Activated CD8-positive, alpha-beta memory T cell treated with anti-CD3 and anti-CD28 coated beads for 36 hours (primary cell): ENCODE results near the gene PPP5C. TPM values are rescaled to one million over a fixed set of nuclear protein-coding genes. Genes with fewer than 3 reads are reported as not detected.
"Not testable (repeated sequence)": the region's sequence is repeated elsewhere in the genome, so short reads cannot be mapped to it uniquely, and the experiment has no call there.

Experiments used
- CTCF ChIA-PET: fragments of 350-600 bp; sonication (Branson Sonifier 250); formaldehyde crosslinking; loops from one replicate; lab custom pipeline; 2021; ENCODE audit warnings: antibody characterized with exemption; lab: Charles Lee
- POLR2A ChIA-PET: fragments of 350-600 bp; sonication (Branson Sonifier 250); formaldehyde crosslinking; loops from one replicate; lab custom pipeline; 2021; ENCODE audit warnings: antibody characterized with exemption; lab: Charles Lee
- total RNA-seq, 2 experiments: library from RNA; stranded (reverse); gene quantifications; one replicate each; pipeline ENCODE4 v1.2.3, GENCODE V29; 2021

PPP5C gene
- total RNA-seq, 2 experiments from 2014 or later = 135 to 136 TPM

DNA sequence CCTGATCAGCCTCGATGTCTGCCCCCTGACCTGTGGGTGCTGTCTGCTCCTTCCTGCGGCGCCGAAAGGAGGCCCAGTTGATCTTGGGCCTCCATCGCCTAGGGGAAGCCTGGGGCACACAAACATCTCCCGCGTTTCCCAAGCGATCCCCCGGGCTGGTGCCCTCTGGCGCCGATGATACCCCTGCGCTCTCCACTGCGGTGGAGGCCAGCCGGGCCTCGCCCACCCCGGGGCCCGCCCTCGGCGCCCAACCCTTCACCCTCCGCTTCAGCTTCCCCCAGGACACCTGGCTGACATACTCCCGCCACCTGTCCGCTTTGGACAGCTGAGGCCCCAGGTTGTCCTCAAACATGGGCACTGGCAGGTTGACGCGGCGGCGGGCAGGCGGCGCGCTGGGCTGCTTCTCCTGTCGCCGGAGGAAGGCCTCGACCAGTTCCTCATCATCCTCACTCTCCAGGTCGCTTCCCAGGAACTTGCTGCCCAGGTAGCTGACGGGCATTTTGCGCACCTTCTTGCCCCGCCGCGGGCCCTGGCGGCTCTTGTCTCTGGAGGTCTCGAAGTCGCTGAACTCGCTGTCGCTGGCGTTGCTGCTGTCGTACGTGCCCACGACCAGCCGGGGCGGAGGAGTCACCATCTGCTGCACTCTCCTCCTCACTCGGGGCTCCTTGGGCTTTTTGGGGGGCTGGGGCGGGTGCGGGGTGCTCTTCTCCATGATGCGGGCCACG is 65.2 kb downstream of the PPP5C start:
- ChIA-PET POLR2A (no interaction called here), CTCF (interaction anchor here (0.6 to 1.4 kb wide), 2 partner anchors 62 to 638 kb away, joined by 3 to 4 read pairs; no protein-coding TSS in a partner anchor)

DNA sequence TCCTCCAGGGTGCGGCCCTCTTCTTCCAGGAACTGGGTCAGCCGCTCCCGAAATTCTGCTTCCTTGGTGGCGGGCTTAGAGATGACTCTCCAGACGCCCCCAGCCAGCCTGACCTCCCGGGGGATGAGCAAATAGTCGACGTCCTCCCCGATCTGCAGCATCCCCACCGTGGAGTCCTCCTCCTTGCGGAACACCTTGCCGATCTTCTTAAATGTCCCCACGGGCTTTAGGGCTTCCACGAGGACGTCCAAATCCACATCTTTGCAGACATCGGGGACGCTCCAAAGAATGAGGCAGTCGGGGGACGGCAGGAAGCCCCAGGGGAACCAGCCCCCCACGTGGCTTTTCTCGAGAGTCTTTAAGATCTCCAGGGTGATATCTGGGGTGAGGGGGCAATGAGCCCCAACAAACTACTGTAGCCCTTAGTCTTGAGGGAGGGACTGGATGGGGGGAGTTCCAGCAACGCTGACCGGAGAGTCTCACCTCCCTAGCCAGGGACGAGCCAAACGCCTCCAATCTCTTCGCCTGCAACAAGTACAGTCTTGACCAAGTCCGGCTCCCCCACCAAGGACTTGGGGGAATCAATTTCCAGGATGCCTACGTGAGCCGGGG is 65.9 kb downstream of the PPP5C start:
- ChIA-PET CTCF (no interaction called here), POLR2A (no interaction called here)

DNA sequence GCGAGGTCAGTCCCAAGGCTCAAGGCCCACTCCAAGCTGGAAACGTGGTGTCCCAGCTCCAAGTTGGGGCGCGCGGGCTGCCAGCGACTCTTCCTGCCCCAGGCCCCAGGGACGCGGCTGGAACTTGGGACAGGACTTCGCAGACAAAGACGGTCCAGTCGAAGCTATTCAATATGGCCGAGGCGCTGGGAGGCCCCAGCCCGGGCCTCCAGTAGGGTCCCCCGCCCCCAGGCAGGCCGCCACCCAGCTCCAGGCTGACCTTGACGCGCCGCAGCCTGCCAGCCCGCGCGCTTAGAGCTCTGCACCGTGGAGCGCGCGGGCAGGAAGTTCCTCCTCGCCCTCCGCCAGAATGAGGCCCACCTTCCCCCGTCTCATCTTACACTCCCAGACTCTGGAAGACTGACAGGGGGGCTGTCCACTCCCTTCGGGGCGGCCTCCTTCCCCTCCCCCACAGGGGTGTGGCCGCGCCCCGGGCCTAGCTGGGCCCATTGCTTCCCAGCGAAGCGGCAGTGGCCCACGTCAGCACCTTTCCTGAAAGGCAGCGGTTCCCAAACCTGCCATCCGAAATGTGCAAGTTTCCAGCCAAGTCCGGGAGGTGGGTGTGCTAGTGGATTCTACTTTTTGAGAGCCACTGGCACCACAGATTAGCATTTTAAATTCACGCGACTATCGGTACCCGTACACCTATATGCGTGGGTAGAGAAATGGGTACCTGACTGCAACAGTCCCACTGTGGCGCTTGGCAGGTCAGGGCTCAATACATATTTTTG is 66.6 kb downstream of the PPP5C start, which contains the start of gene CCDC8:
Gene CCDC8 (minus strand): TSS at position 303 of the 770 bp plus-strand sequence. CDS start 754 bp downstream, outside the sequence.
- POLR2A ChIA-PET = no interaction called here
- CTCF ChIA-PET = no interaction called here

DNA sequence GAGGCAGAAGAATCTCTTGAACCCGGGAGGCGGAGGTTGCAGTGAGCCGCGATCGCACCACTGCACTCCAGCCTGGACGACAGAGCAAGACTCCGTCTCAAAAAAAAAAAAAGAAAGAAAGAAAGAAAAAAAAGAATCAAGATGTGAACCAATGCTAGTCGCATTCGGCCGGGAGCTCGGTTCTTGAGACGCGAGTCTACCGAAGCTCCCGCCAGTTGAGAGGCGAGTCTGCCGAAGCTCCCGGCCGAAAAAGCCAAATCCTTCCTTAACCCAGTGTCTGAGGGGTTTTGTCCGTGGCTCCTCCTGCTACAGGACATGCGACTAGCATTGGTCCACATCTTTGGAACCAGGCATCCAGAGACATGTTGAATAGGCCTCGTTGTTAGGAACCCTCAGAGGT is 68.0 kb downstream of the PPP5C start:
- CTCF ChIA-PET = interaction anchor here (0.6 kb wide), 1 partner anchor 40 kb away, joined by 3 read pairs; no protein-coding TSS in a partner anchor

DNA sequence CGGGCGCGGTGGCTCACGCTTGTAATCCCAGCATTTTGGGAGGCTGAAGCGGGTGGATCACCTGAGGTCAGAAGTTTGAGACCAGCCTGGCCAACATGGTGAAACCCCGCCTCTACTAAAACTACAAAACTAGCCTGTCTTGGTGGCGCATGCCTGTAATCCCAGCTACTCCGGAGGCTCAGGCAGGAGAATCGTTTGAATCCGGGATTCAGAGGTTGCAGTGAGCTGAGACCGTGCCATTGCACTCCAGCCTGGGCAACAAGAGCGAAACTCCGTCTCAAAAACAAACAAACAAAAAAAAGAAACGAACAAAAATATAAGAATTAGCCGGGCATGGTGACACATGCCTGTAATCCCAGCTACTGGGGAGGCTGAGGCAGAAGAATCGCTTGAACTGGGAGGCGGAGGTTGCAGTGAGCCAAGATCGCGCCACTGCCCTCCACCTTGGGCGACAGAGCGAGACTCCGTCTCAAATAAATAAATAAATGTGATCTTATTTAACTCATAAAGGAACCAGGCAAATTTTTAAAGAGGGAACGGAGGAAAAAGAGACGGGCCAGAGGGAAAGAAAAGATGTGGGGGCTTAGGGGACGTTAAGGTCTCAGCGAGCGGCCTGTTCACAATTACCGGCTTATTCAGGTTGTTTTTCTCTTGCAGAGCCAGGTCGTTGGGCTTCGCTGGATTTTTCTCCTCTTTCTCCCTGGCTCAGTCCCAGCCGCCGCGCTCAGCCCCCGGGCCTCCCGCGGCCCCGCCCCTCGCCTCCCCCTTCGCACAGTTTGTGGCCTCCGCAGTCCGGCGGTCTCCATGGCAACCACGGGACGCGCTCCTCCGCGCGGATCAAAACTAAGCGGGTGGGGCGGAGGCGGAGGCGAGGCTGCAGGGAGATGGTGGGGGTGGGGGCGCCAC is 69.2 kb downstream of the PPP5C start:
- POLR2A ChIA-PET = not testable (repeated sequence)
- CTCF ChIA-PET = interaction anchor here (0.5 to 1.3 kb wide), 2 partner anchors 19 to 405 kb away, joined by 3 read pairs; no protein-coding TSS in a partner anchor

More for the DNA sequence above, 68.0 kb downstream of the PPP5C start:
- POLR2A ChIA-PET = not testable (repeated sequence)

DNA sequence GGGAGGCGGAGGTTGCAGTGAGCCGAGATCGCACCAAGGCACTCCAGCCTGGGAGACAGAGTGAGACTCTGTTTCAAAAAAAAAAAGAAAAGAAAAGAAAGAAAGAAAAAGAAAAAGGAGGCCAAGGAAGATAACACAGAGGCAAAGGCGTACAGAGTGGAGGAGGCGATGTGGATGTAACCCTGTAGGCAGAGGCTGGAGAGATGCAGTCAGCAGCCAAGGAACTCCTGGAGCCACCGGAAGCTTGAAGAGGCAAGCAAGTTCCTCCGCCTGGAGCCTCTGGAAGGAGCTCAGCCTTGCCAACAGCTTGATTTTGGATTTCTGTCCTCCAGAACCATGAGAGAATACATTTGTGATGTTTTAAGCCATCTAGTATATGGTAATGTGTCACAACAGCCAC is 73.2 kb downstream of the PPP5C start:
- ChIA-PET CTCF (interaction anchor here (0.6 kb wide), 1 partner anchor 122 kb away, joined by 3 read pairs; no protein-coding TSS in a partner anchor), POLR2A (no interaction called here)

DNA sequence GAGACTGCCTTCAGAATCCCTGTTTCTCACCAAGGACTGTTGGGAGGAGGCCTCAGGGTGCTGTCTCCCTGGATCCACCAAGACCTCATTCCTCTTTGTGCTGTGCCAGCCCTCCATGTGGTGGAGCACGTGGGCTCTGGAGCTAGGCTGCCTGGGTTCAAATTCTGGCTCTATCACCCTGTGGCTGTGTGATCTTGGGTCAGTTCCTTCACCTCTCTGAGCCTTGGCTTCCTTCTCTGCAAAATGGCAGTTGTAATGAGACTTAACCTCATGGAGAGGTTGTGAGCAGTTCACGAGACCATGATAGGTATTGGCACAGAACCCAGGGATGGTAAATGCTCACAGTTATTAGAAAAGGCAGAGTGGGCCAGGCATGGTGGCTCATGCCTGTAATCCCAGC is 75.5 kb downstream of the PPP5C start:
- CTCF ChIA-PET = no interaction called here
- POLR2A ChIA-PET = no interaction called here

DNA sequence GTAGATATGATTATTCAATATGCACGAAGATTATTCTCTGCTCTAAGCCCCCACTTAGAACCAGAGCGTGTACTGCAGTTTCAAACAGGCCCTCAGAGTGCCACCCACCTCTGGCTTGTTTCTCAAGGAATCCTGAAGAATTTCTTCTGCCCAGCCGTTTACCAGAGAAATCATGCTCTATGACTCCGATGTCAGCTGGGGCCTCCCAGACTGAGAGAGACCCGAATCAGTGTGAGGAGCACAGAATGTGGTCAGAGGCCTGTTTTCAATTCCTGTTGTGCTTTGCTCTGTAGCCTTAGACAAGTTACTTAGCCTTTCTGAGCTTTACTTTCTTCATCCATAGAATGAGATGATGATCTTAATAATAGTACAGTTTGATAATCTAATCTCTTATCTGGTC is 76.3 kb downstream of the PPP5C start:
- ChIA-PET CTCF (interaction anchor here (0.7 to 1.0 kb wide), 2 partner anchors 25 to 64 kb away, joined by 3 to 4 read pairs; no protein-coding TSS in a partner anchor), POLR2A (no interaction called here)

DNA sequence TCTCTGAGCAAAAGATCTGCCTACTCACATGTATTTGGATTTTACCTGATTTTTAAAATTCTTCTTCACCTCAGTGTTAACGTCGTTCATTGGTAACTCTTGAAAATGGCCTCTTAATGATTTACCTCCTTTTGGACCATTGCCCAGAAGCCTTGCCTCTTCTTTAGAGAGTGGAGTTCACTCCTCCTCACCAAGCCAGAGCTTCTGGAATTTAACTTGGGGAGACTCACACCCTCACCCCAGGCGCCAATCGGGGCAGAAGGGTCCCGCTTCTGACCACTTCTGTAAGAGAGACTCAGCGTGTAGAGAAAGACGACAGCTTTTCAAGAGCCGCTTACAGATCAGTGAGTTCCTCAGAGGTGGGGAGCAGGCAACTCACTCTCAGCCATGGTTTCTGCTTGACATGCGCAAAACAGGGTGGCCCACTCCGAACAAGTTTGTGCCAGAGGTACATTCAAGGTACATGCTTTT is 79.2 kb downstream of the PPP5C start:
- POLR2A ChIA-PET = interaction anchor here (0.6 kb wide), 1 partner anchor 37 kb away, joined by 5 read pairs; no protein-coding TSS in a partner anchor
- CTCF ChIA-PET = no interaction called here

DNA sequence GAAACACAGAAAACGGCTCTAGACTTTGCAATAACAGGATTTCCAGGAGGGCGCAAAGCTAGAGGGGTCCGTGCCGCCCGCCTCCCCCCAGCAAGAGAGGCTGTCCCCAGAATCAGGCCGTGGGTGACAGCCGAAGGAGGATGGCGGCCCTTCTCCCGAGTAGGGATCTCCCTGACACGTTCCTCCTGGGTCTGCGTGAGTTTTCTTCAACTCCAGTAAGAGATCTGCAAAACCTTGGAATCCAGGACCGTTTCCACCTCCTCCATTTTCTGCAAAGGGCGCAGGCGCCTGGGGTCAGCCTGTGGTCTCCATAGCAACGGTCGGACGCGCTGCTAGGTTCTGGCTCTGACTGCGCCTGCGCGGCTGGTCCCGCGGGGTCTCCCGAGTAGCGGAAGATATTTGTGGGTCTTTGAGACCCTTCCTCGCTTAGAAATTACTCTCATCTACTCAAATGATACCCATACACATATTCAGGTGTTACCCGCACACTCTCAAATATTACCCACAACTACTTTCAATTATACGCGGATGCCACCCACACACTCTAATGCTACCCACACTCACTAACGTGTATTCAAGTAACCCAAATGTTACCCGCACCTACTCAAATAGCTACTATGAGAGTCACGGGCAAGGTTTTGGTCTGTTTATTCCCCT is 79.7 kb downstream of the PPP5C start:
- POLR2A ChIA-PET = no interaction called here

DNA sequence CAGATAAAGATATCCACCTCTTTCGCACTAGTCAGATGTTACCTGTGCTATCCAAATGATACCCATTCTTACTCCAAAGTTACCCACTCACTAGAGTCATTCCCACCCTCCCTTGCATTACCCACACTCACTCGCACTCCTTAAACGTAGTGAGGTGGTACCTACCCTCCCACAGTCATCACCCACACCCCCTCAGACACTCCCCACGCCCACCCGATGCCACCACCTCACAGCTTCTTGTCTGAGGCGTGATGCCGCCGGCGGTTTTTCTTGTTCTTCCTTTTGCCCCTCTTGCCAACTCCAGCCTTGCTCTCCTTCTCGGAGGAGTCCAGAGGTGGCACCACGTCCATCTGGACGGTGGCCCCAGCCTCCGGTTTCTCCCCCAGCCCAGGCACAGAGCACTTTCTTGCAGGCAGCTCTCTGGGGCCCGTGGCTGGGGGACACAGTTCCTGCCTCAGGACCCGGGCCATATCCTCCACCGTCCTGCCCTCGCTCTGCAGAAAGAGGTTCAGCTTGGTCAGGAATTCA is 80.7 kb downstream of the PPP5C start:
- ChIA-PET POLR2A (interaction anchor here (0.6 kb wide), 1 partner anchor 1048 kb away, joined by 5 read pairs; no protein-coding TSS in a partner anchor), CTCF (interaction anchor here (0.6 kb wide), 3 partner anchors 33 to 509 kb away, joined by 3 to 4 read pairs (median 4); no protein-coding TSS in a partner anchor)

More for the DNA sequence above, 79.7 kb downstream of the PPP5C start:
- CTCF ChIA-PET = interaction anchor here (0.6 kb wide), 2 partner anchors 32 to 37 kb away, joined by 4 read pairs; no protein-coding TSS in a partner anchor

DNA sequence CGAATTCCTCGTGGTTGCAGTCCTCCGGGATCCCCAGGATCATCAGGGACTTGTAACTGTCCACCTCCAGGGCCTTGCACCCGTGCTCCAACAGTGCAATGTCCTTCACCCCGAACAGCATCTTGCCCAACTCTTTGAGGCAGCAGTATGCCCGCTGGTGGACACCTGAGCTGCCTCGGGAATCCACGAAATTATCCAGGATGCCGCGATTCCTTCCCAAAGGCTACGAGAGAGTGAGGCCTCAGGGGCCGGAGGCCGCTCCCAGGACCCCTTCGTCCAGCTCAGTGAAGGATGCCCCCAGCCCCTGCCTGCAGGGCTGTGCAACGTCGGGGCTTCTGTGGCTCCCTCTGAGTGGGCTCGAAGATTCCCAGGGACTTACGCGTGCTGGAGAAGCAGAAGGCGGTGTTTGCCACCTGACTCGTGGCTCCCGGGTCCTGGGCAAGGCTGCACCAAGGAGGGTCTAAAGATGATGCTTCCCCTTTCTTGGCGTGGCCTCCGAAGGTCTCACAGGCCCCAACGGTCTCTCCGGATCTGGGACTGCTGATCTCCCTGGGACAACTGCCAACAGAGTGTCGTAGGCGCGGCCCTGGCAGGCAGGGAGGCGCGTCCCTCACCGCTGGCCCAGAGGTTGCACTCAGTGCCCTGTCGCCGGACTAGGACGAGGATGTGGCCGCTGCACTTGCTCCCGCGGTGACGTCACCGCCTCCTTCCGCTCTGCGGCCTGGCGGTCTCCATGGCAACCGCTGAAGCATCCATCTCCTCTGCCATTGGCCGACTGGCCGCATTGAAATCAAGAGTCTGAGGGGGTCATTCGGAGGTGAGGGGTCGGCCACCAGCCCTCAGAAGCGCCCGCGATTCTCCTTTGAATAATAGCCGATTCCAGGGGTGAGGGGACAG is 81.6 kb downstream of the PPP5C start, which contains the start of gene PNMA8C:
Gene PNMA8C (minus strand): TSS at position 698 of the 897 bp plus-strand sequence. CDS start 577 bp downstream, at position 121.
- ChIA-PET CTCF (interaction anchor here (0.6 kb wide), 1 partner anchor 508 kb away, joined by 3 read pairs; no protein-coding TSS in a partner anchor), POLR2A (no interaction called here)

DNA sequence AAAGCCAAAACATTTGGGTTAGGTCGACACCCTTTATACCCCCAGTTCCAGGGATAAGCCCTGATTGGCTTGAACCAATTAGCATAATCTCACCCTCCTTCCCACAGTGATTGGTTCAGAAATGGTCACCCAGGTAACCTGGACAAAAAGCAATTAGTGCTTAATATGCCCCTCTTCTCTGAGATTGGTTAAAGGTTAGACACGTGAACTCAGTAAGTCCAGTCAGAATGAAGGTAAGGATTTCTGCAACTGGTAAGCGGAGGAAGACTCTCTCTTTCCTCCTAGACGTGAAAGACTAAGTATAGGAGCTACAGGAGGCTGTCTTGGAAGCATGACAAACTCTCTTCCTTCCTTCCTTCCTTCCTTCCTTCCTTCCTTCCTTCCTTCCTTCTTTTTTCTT is 83.1 kb downstream of the PPP5C start:
- CTCF ChIA-PET = no interaction called here
- POLR2A ChIA-PET = no interaction called here

DNA sequence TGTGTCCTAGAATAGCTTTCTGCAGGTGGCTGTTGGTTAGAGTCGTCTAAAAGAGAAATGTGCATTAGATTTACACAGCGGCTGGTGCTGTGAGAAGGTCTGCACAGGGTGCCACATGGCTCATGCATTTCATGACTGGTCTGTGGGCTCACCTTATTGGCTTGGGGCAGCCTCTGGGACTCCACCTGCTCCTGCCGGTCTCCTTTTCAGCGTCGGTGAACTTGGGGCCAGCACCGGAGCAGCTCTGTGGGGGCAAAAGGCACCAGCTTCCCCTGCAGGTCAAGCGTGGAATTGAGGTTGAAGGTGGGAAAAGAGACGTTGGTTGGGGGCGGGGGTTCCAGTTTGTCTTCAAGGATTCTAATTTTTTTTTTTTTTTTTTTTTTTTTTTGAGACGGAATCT is 84.9 kb downstream of the PPP5C start:
- ChIA-PET POLR2A (no interaction called here), CTCF (interaction anchor here (0.7 to 1.2 kb wide), 2 partner anchors 37 to 107 kb away, joined by 4 to 6 read pairs; no protein-coding TSS in a partner anchor)

DNA sequence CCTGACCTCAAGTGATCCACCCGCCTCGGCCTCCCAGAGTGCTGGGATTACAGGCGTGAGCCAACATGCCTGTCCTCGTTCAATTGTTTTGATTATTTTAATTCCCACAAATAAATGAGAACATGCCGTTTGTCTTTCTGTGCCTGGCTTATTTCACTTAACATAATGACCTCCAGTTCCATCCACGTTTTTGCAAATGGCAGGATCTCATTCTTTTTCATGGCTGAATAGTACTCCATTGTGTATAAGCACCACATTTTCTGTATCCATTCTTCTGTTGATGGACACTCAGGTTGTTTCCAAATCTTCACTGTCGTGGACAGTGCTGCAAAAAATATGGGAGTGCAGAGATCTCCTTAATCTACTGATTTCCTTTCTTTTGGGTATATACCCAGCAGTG is 86.6 kb downstream of the PPP5C start:
- CTCF ChIA-PET = interaction anchor here (0.7 to 1.0 kb wide), 2 partner anchors 38 to 87 kb away, joined by 3 to 5 read pairs; partner anchors contain the start of gene PPP5C
- POLR2A ChIA-PET = not testable (repeated sequence)

DNA sequence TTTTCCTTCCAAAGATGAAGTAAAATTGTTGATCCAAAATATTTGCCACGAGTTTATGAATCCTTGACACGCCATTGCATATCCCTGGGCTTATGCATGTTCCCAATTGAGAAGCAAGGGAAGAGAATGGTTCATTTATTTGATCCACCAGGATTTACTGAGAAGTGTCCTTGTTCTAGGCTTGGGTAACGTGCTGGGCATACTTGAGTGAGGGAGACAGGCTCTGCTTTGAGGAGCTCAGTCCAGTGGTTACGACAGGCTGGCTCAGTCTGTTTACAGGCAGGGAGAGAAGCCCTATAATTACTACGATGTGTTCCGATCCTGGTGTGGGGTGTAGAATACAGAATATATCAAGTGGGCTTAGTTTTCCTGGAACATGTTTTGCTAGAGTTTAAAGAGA is 88.1 kb downstream of the PPP5C start:
- ChIA-PET CTCF (no interaction called here), POLR2A (no interaction called here)
